Endothelial cell (in vitro differentiated cells): ENCODE measurements around the gene PAFAH1B1. TPM values are rescaled to one million over a fixed set of nuclear protein-coding genes. Genes with fewer than 3 reads are reported as not detected.
"Not testable (repeated sequence)": the region's sequence is repeated elsewhere in the genome, so short reads cannot be mapped to it uniquely, and the experiment has no call there.

Source experiments
- DNase-seq: peaks from one replicate; pipeline ENCODE4 v3.0.0; 2021; ENCODE audit warnings: low spot score
- H3K27ac Mint-ChIP-seq: one replicate; pipeline ENCODE4 v1.8.0; 2021; ENCODE audit warnings: mixed read lengths, inconsistent platforms; ENCODE audit not compliant: unreplicated experiment
- H3K27me3 Mint-ChIP-seq: one replicate; pipeline ENCODE4 v1.8.0; 2021; ENCODE audit warnings: mild to moderate bottlenecking, moderate library complexity, mixed read lengths, inconsistent platforms; ENCODE audit not compliant: unreplicated experiment
- H3K36me3 Mint-ChIP-seq: one replicate; pipeline ENCODE4 v1.8.0; 2021; ENCODE audit warnings: mild to moderate bottlenecking, low read depth, mixed read lengths, inconsistent platforms; ENCODE audit not compliant: unreplicated experiment
- H3K4me1 Mint-ChIP-seq: one replicate; pipeline ENCODE4 v1.8.0; 2021; ENCODE audit warnings: mild to moderate bottlenecking, mixed read lengths, inconsistent platforms; ENCODE audit not compliant: unreplicated experiment
- H3K4me3 Mint-ChIP-seq: one replicate; pipeline ENCODE4 v1.8.0; 2021; ENCODE audit warnings: mild to moderate bottlenecking, mixed read lengths, inconsistent platforms; ENCODE audit not compliant: unreplicated experiment
- H3K9me3 Mint-ChIP-seq: one replicate; pipeline ENCODE4 v1.8.0; 2021; ENCODE audit warnings: mixed read lengths, inconsistent platforms; ENCODE audit not compliant: unreplicated experiment
- total RNA-seq: library from RNA; stranded (reverse); fragmentation: NEBNext Ultra II Directional; extraction: Animal tissue kit (Norgen Biotek cat#: 25700); gene quantifications from one replicate; pipeline ENCODE4 v1.2.1, GENCODE V29; 2021; ENCODE audit not compliant: unreplicated experiment
- TF ChIP-seq, protein P1 (sequence below): fragments of 200-600 bp; sonication (generic); IDR thresholded peaks from one replicate; pipeline ENCODE4 v1.5.0; 2021; ENCODE audit warnings: antibody characterized with exemption; ENCODE audit not compliant: unreplicated experiment

Gene PAFAH1B1
- total RNA-seq, 1 donor from 2014 or later = 141 TPM

DNA sequence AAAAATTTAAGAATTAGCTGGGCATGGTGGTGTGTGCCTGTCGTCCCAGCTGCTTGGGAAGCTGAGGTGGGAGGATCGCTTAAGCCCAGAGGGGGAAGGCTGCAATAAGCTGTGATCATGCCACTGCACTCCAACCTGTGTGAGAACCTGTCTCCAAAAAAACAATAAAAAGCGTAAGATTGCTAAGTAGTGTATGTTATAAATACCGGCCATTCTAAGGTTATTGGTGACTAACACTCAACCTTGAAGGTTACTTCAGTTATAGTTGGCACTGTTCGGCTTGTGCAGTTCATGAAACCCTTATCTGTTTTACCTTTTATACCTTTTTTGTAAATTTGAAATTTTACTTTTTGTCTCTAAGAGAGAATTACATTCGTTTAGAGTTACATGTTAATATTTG is 44.0 kb downstream of the PAFAH1B1 start:
- no peaks in the 10 kb centered on the region for H3K9me3 Mint-ChIP-seq
- DNase-seq = no peak
- no peaks in the 10 kb centered on the region for H3K4me1 Mint-ChIP-seq
- H3K36me3 Mint-ChIP-seq = peaks cover 8% of the 10 kb centered on the region
- peaks cover 2% of the 10 kb centered on the region for H3K27me3 Mint-ChIP-seq
- no peak overlapping the region for H3K4me3 Mint-ChIP-seq
- peak overlapping the region; percentile 61 for H3K27ac Mint-ChIP-seq
- TF ChIP-seq, protein P1, sequence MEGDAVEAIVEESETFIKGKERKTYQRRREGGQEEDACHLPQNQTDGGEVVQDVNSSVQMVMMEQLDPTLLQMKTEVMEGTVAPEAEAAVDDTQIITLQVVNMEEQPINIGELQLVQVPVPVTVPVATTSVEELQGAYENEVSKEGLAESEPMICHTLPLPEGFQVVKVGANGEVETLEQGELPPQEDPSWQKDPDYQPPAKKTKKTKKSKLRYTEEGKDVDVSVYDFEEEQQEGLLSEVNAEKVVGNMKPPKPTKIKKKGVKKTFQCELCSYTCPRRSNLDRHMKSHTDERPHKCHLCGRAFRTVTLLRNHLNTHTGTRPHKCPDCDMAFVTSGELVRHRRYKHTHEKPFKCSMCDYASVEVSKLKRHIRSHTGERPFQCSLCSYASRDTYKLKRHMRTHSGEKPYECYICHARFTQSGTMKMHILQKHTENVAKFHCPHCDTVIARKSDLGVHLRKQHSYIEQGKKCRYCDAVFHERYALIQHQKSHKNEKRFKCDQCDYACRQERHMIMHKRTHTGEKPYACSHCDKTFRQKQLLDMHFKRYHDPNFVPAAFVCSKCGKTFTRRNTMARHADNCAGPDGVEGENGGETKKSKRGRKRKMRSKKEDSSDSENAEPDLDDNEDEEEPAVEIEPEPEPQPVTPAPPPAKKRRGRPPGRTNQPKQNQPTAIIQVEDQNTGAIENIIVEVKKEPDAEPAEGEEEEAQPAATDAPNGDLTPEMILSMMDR = no peak

DNA sequence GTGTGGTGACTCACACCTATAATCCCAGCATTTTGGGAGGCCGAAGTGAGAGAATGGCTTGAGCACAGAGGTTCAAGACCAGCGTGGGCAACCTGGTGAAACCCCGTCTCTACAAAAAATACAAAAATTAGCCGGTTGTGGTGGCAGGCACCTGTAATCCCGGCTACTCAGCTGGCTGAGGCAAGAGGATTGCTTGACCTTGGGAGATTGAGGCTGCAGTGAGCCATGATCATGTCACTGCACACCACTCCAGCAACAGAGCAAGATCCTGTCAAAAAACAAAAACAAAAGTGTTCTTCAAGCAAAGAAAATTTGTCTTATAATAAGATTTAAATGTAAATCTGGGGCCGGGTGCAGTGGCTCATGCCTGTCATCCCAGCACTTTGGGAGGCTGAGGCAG is 51.5 kb downstream of the PAFAH1B1 start:
- DNase-seq = no peak
- H3K27ac Mint-ChIP-seq = no peak overlapping the region
- TF ChIP-seq, protein P1 = no peak

DNA sequence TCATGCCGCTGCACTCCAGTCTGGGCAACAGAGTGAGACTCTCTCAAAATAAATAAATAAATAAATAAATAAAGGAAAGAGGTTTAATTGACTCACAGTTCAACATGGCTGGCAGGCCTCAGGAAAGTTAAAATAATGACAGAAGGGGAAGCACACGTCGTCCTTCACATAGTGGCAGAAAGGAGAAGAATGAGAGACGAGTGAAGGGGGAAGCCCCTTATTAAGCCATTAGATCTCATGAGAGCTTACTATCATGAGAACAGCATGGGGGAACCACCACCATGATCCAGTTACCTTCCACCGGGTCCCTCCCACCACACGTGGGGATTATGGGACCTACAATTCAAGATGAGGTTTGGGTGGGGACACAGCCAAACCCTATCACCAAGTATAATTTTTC is 54.5 kb downstream of the PAFAH1B1 start:
- H3K27ac Mint-ChIP-seq = peak overlapping the region; percentile 28
- TF ChIP-seq, protein P1 = no peak

More for the DNA sequence above, 51.5 kb downstream of the PAFAH1B1 start:
- no peak overlapping the region for H3K4me3 Mint-ChIP-seq
- H3K27me3 Mint-ChIP-seq = no peaks in the 10 kb centered on the region
- H3K36me3 Mint-ChIP-seq = peaks cover 7% of the 10 kb centered on the region
- H3K4me1 Mint-ChIP-seq = no peaks in the 10 kb centered on the region
- no peaks in the 10 kb centered on the region for H3K9me3 Mint-ChIP-seq

DNA sequence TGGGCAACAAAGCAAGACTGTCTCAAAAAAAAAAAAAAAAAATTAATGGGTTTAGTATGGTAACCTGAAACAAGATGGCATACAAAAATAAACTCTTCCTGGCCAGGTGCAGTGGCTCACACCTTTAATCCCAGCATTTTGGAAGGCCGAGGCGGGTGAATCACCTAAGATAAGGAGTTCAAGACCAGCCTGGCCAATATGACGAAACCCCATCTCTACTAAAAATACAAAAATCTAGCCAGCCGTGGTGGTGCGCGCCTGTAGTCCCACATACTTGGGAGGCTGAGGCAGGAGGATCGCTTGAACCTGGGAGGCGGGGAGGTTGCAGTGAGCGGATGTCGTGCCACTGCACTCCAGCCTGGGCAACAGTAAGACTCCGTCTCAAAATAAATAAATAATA is 55.7 kb downstream of the PAFAH1B1 start:
- TF ChIP-seq, protein P1 = no peak

More for the DNA sequence above, 54.5 kb downstream of the PAFAH1B1 start:
- no peak overlapping the region for H3K4me3 Mint-ChIP-seq
- no peaks in the 10 kb centered on the region for H3K9me3 Mint-ChIP-seq
- DNase-seq = no peak
- no peaks in the 10 kb centered on the region for H3K4me1 Mint-ChIP-seq
- peaks cover 2% of the 10 kb centered on the region for H3K27me3 Mint-ChIP-seq
- peaks cover 15% of the 10 kb centered on the region for H3K36me3 Mint-ChIP-seq

DNA sequence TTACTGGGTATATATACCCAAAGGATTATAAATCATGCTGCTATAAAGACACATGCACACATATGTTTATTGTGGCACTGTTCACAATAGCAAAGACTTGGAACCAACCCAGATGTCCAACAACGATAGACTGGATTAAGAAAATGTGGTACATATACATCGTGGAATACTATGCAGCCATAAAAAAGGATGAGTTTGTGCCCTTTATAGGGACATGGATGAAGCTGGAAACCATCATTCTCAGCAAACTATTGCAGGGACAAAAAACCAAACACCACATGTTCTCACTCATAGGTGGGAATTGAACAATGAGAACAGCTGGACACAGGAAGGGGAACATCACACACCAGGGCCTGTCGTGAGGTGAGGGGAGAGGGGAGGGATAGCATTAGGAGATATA is 59.5 kb downstream of the PAFAH1B1 start:
- not testable (repeated sequence) for H3K27me3 Mint-ChIP-seq, H3K27ac Mint-ChIP-seq, H3K4me3 Mint-ChIP-seq, H3K9me3 Mint-ChIP-seq, H3K4me1 Mint-ChIP-seq, DNase-seq
- H3K36me3 Mint-ChIP-seq = peaks cover 20% of the 10 kb centered on the region

More for the DNA sequence above, 55.7 kb downstream of the PAFAH1B1 start:
- H3K4me3 Mint-ChIP-seq = no peak overlapping the region
- no peaks in the 10 kb centered on the region for H3K4me1 Mint-ChIP-seq
- peaks cover 17% of the 10 kb centered on the region for H3K36me3 Mint-ChIP-seq
- no peak overlapping the region for H3K27ac Mint-ChIP-seq
- DNase-seq = no peak
- H3K27me3 Mint-ChIP-seq = peaks cover 3% of the 10 kb centered on the region
- H3K9me3 Mint-ChIP-seq = no peaks in the 10 kb centered on the region
